A549 (cell line): ENCODE measurements around the gene CCDC167. TPM values are rescaled to one million over a fixed set of nuclear protein-coding genes. Genes with fewer than 3 reads are reported as not detected.
A peak's percentile ranks its signal among the peaks of the same experiment; 100 is the strongest.

Experiments
- ATAC-seq, 2 experiments: fragments of 200-7000 bp in 1 of 2; fragments of >200 bp in 1 of 2; cut with Nextera tagmentation in 1 of 2; cut with Tn5 transposase in 1 of 2; 3 replicates each; pipeline versions ENCODE4 v1.8.0 to v1.9.1; 2018 to 2020; ENCODE audit warnings: mild to moderate bottlenecking in 1 of 2, moderate library complexity in 1 of 2
- CTCF ChIA-PET: fragments of 300-600 bp; sonication (Branson Sonifier 250); formaldehyde crosslinking; extraction: SDS; loops from one replicate; lab custom pipeline; 2021; ENCODE audit warnings: antibody characterized with exemption, inconsistent platforms; lab: Yijun Ruan, JAX
- POLR2A ChIA-PET: fragments of 350-600 bp; formaldehyde crosslinking; extraction: SDS; loops from one replicate; lab custom pipeline; 2021; ENCODE audit warnings: antibody characterized with exemption, inconsistent platforms; lab: Yijun Ruan, JAX
- DNase-seq, 2 experiments: peaks; one replicate each; pipeline versions ENCODE4 v3.0.0 to v3.0.0-alpha.2; 2011 to 2016; ENCODE audit warnings: low read depth in 1 of 2, low spot score in 1 of 2
- FAIRE-seq: peaks from 2 replicates; lab custom pipeline; 2011; peaks lifted over from hg19 to GRCh38; lab: Jason Lieb, UNC
- H3K27ac ChIP-seq, 2 experiments: fragments of >200 bp; sonication (Bioruptor Twin); formaldehyde crosslinking; 3 replicates each; pipeline ENCODE4 v1.5.1; 2016 to 2017
- H3K4me1 ChIP-seq: fragments of >200 bp; sonication (Bioruptor Twin); formaldehyde crosslinking; 3 replicates; pipeline ENCODE4 v1.6.1; 2016
- H3K4me2 ChIP-seq: fragments of >200 bp; sonication (Bioruptor Twin); formaldehyde crosslinking; 3 replicates; pipeline ENCODE4 v1.6.1; 2016
- H3K4me3 ChIP-seq: fragments of >200 bp; sonication (Bioruptor Twin); formaldehyde crosslinking; 3 replicates; pipeline ENCODE4 v1.5.1; 2016
- H3K9me3 ChIP-seq: fragments of >200 bp; sonication (Bioruptor Twin); formaldehyde crosslinking; 3 replicates; pipeline ENCODE4 v1.6.1; 2016
- CBX8 ChIP-seq: fragments of 200-600 bp; sonication (generic); IDR thresholded peaks from 2 replicates; pipeline ENCODE4 v1.6.1; 2016
- CEBPB ChIP-seq, 2 experiments: fragments of >200 bp in 1 of 2; sonication (Bioruptor Twin) in 1 of 2; formaldehyde crosslinking in 1 of 2; IDR thresholded peaks; 2 replicates each; pipeline ENCODE4 v1.6.1; 2012 to 2016
- CHD4 ChIP-seq: fragments of 200-600 bp; sonication (generic); IDR thresholded peaks from 2 replicates; pipeline ENCODE4 v1.6.1; 2016; ENCODE audit warnings: antibody characterized with exemption, mild to moderate bottlenecking, borderline replicate concordance
- EHMT2 ChIP-seq: fragments of 200-600 bp; sonication (generic); IDR thresholded peaks from 2 replicates; pipeline ENCODE4 v1.6.1; 2016; ENCODE audit warnings: antibody characterized with exemption, low read depth, mild to moderate bottlenecking, moderate library complexity
- EP300 ChIP-seq, 2 experiments: fragments of >200 bp; sonication (Bioruptor Twin); formaldehyde crosslinking; IDR thresholded peaks; 2 replicates in 1 of 2; 3 replicates in 1 of 2; pipeline ENCODE4 v1.6.1; 2016 to 2017
- FOSB ChIP-seq: fragments of 250-450 bp; sonication (Bioruptor Pico); IDR thresholded peaks from 2 replicates; pipeline ENCODE4 v1.5.0; 2020; ENCODE audit warnings: mild to moderate bottlenecking, moderate library complexity
- JUN ChIP-seq, 2 experiments: fragments of >200 bp; sonication (Bioruptor Twin); formaldehyde crosslinking; IDR thresholded peaks; 2 replicates in 1 of 2; 3 replicates in 1 of 2; pipeline ENCODE4 v1.6.1; 2016 to 2017
- KDM5A ChIP-seq: fragments of 200-600 bp; sonication (generic); IDR thresholded peaks from 2 replicates; pipeline ENCODE4 v1.6.1; 2016; ENCODE audit warnings: antibody characterized with exemption, mild to moderate bottlenecking
- MAFK ChIP-seq: fragments of 450-650 bp; IDR thresholded peaks from 2 replicates; pipeline ENCODE4 v1.6.1; 2014; ENCODE audit not compliant: partially characterized antibody
- MYC ChIP-seq: IDR thresholded peaks from 2 replicates; pipeline ENCODE4 v1.6.1; 2012; ENCODE audit warnings: mild to moderate bottlenecking, inconsistent platforms, low read length, improper control_type of control experiment, borderline replicate concordance
- NPAS2 ChIP-seq: fragments of 250-450 bp; sonication (Bioruptor Pico); IDR thresholded peaks from 2 replicates; pipeline ENCODE4 v1.8.0; 2022; ENCODE audit warnings: mild to moderate bottlenecking, moderate library complexity, borderline replicate concordance
- NR3C1 ChIP-seq: fragments of >200 bp; sonication (Bioruptor Twin); formaldehyde crosslinking; IDR thresholded peaks from 3 replicates; pipeline ENCODE4 v1.6.1; 2017
- PHF8 ChIP-seq: fragments of 200-600 bp; sonication (generic); IDR thresholded peaks from 2 replicates; pipeline ENCODE4 v1.6.1; 2016; ENCODE audit warnings: low read depth, mild to moderate bottlenecking, antibody characterized with exemption, moderate library complexity, borderline replicate concordance
- POLR2A ChIP-seq: IDR thresholded peaks from 2 replicates; pipeline ENCODE4 v1.6.1; 2012; ENCODE audit warnings: mild to moderate bottlenecking, low read length
- RARB ChIP-seq: fragments of 250-450 bp; sonication (Bioruptor Pico); IDR thresholded peaks from 2 replicates; pipeline ENCODE4 v1.8.0; 2021; ENCODE audit warnings: mild to moderate bottlenecking, moderate library complexity
- RCOR1 ChIP-seq: fragments of 150-350 bp; IDR thresholded peaks from 2 replicates; pipeline ENCODE4 v1.6.1; 2014; ENCODE audit warnings: antibody characterized with exemption, low read length, low read depth
- RFX5 ChIP-seq: fragments of 450-650 bp; IDR thresholded peaks from 2 replicates; pipeline ENCODE4 v1.7.1; 2014; ENCODE audit warnings: antibody characterized with exemption, mild to moderate bottlenecking, moderate library complexity
- SMC3 ChIP-seq: fragments of >200 bp; sonication (Bioruptor Twin); formaldehyde crosslinking; IDR thresholded peaks from 3 replicates; pipeline ENCODE4 v1.6.1; 2018; ENCODE audit warnings: inconsistent platforms
- SREBF2 ChIP-seq: fragments of 450-650 bp; IDR thresholded peaks from 2 replicates; pipeline ENCODE4 v1.6.1; 2014; ENCODE audit warnings: mild to moderate bottlenecking, moderate library complexity
- TFCP2L1 ChIP-seq: fragments of 250-450 bp; sonication (Bioruptor Pico); IDR thresholded peaks from 2 replicates; pipeline ENCODE4 v1.5.0; 2021; ENCODE audit warnings: mild to moderate bottlenecking
- TP53 ChIP-seq: fragments of 250-450 bp; sonication (Bioruptor Pico); IDR thresholded peaks from 2 replicates; pipeline ENCODE4 v1.5.0; 2021; ENCODE audit warnings: mild to moderate bottlenecking, moderate library complexity
- ZFP36 ChIP-seq: fragments of 450-650 bp; IDR thresholded peaks from 2 replicates; pipeline ENCODE4 v1.6.1; 2014; ENCODE audit warnings: borderline replicate concordance; ENCODE audit not compliant: partially characterized antibody
- ZNF302 ChIP-seq: fragments of 250-450 bp; sonication (Bioruptor Pico); IDR thresholded peaks from 2 replicates; pipeline ENCODE4 v1.9.0; 2021; ENCODE audit warnings: inconsistent platforms, mild to moderate bottlenecking, moderate library complexity
- ZSCAN20 ChIP-seq: fragments of 250-450 bp; sonication (Bioruptor Pico); IDR thresholded peaks from 2 replicates; pipeline ENCODE4 v1.8.0; 2022; ENCODE audit warnings: mild to moderate bottlenecking, moderate library complexity
- WGBS: methylation state at CpG from one replicate; pipeline ENCODE4 v1.1.6; 2017; ENCODE audit errors: missing lambda C conversion rate; 5-methylcytosine and 5-hydroxymethylcytosine counted together
- polyA plus RNA-seq, 4 experiments: library from polyadenylated mRNA; depleted of rRNA in 3 of 4; stranded (reverse); fragments of >200 nt; fragmentation: RNase III in 1 of 4; extraction: RNeasy Plus Mini Kit Qiagen cat#74134 plus additional on column Dnase treatment in 1 of 4; gene quantifications; 2 replicates in 3 of 4; 3 replicates in 1 of 4; pipeline ENCODE4 v1.2.3, GENCODE V29; 2011 to 2017
- TF ChIP-seq, protein P1 (sequence below): IDR thresholded peaks from 2 replicates; pipeline ENCODE4 v1.6.1; 2012
- TF ChIP-seq, protein P2 (sequence below): IDR thresholded peaks from 2 replicates; pipeline ENCODE4 v1.6.1; 2012; ENCODE audit warnings: low read depth, borderline replicate concordance
- TF ChIP-seq, protein P3 (sequence below): fragments of >200 bp; sonication (Bioruptor Twin); formaldehyde crosslinking; IDR thresholded peaks from 2 replicates; pipeline ENCODE4 v1.6.1; 2016
- TF ChIP-seq, protein P4 (sequence below): fragments of 450-650 bp; IDR thresholded peaks from 2 replicates; pipeline ENCODE4 v1.6.1; 2014; ENCODE audit warnings: antibody characterized with exemption

CCDC167 gene
- polyA plus RNA-seq, 2 of the 4 experiments (the other 2 are of a cell fraction): 35.1 to 39.1 TPM

DNA sequence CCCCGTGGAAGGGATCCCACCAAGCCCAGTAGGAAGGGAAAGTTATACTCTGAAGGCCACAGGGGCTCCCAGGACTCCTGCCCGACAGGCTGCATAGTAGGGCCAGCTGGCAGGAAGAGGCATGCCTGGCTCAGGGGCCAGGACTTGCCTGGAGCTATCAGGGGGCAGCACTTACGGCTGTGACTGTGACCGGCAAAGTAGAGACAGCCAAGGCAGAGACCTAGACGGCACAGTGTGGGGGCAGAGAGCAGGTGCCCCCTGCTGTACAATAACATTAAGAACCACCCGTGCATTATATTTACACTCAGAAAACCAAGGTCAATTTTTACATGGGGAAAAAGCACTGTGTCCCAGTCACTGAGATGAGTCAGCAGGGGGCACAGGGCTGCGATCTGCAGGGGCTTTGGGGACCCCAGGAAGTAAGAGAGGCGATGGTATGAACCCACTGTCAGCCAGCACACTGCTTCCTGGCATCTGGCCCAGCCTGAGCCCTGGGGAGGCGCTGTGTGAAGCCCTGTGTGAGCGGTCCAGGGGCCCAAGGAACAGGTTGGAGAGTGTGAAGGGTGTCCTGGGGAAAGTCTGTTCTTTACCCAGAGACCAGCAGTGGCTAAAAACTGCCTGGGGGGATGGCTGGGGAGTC lies 9.9 kb downstream of the CCDC167 start:
- ATAC-seq (peak in 1 of 2 experiments; percentile 28; a peak in 3 of 6 replicates), DNase-seq (no peak), FAIRE-seq (no peak)
- H3K4me3 ChIP-seq: no peak overlapping the region
- no peak overlapping the region for H3K27ac ChIP-seq
- ChIA-PET CTCF (no interaction called here), POLR2A (no interaction called here)
- H3K4me2 ChIP-seq: no peak overlapping the region
- TF ChIP-seq TFCP2L1 (CRISPR knock-in tag): no peak
- TF ChIP-seq, protein P1, sequence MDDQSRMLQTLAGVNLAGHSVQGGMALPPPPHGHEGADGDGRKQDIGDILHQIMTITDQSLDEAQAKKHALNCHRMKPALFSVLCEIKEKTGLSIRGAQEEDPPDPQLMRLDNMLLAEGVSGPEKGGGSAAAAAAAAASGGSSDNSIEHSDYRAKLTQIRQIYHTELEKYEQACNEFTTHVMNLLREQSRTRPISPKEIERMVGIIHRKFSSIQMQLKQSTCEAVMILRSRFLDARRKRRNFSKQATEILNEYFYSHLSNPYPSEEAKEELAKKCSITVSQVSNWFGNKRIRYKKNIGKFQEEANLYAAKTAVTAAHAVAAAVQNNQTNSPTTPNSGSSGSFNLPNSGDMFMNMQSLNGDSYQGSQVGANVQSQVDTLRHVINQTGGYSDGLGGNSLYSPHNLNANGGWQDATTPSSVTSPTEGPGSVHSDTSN: no peak
- no peak for TF ChIP-seq ZFP36
- TF ChIP-seq FOSB (CRISPR knock-in tag): no peak
- no peaks in the 10 kb centered on the region for H3K9me3 ChIP-seq
- WGBS: 81% methylated on average over 10 of the region's 10 CpGs
- no peaks in the 10 kb centered on the region for H3K4me1 ChIP-seq

DNA sequence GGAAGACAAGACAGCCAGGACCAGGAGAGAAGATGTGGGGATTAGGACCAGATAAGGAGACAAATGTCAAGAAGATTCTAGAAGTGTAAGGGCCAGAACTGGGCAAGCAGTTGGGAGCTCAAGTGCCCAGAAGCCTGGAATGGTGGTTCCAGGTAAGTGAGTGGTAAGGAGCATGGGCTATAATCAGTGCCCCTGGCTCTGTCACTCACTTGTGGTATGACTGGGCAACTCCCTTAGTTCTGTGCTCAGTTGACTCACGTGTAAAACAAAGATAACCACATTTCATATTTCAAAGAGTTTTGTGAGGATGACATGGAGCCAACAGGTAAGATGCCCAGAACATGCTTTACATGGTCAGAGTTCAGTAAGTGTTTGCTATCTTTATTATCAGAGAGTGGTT lies 11.2 kb downstream of the CCDC167 start:
- no peak overlapping the region for H3K27ac ChIP-seq
- CTCF ChIA-PET: interaction anchor here (1.4 to 2.2 kb wide), 3 partner anchors 11 to 204 kb away, joined by 3 to 9 read pairs (median 4); no protein-coding TSS in a partner anchor
- DNase-seq (no peak), FAIRE-seq (no peak), ATAC-seq (no peak)
- POLR2A ChIA-PET: no interaction called here
- no peaks in the 10 kb centered on the region for H3K4me1 ChIP-seq
- H3K4me3 ChIP-seq: no peak overlapping the region
- TF ChIP-seq CHD4 (no peak), POLR2A (no peak), CBX8 (no peak), SMC3 (no peak), ZSCAN20 (no peak), KDM5A (no peak), TFCP2L1 (CRISPR knock-in tag) (no peak)
- TF ChIP-seq, protein P2, sequence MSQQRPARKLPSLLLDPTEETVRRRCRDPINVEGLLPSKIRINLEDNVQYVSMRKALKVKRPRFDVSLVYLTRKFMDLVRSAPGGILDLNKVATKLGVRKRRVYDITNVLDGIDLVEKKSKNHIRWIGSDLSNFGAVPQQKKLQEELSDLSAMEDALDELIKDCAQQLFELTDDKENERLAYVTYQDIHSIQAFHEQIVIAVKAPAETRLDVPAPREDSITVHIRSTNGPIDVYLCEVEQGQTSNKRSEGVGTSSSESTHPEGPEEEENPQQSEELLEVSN: no peak
- TF ChIP-seq, protein P3, sequence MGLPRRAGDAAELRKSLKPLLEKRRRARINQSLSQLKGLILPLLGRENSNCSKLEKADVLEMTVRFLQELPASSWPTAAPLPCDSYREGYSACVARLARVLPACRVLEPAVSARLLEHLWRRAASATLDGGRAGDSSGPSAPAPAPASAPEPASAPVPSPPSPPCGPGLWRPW: no peak
- no peaks in the 10 kb centered on the region for H3K9me3 ChIP-seq
- 80% methylated on average over 1 of the region's 1 CpG for whole genome bisulfite sequencing
- no peak overlapping the region for H3K4me2 ChIP-seq

DNA sequence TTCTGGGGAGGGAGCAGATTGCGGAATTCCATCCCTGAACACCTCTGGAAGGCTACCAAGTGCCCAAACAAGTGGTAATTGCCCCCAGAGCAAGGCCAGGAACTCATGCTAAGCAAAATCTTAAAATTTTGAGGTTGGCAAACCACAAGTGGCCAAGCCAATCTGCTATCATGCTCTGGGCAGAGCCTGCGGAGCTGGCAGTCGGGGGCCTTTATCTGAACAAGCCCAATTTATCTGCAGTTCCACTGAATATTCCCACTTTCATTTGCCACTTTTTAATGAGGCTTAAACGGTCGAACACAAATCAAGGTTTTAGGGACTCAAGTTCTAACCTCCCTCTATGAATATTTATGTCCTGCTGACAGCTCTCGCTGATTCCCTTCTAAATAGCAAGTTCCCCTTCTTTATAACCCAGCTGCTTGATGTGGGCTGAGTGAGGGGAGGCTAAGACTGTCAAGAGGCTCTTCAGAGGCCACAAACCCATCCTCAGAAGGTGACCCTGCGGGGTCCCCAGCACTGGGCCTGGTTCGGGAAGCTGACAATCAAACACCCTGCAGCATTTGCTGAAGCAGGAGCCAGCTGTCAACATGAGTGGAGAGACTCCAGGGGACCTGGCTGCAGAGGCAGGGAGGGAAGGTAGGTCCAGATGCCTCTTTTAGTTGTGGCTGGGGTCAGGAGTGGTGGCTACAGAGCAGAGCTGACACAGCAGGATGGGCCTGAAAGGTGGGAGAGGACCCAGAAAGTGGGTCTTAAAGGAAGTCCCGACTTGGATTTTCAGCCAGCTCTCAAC lies 11.9 kb downstream of the CCDC167 start:
- WGBS: 89% methylated on average over 9 of the region's 9 CpGs
- H3K27ac ChIP-seq: no peak overlapping the region
- no peaks in the 10 kb centered on the region for H3K9me3 ChIP-seq
- ChIA-PET CTCF (interaction anchor here (0.5 to 2.2 kb wide), 4 partner anchors 11 to 872 kb away, joined by 3 to 9 read pairs (median 4); no protein-coding TSS in a partner anchor), POLR2A (no interaction called here)
- no peak for FAIRE-seq
- no peak for DNase-seq
- no peak for ATAC-seq
- no peak overlapping the region for H3K4me2 ChIP-seq
- no peak for TF ChIP-seq NPAS2
- TF ChIP-seq RFX5: no peak
- TF ChIP-seq SREBF2: no peak
- no peak for TF ChIP-seq RCOR1
- no peak for TF ChIP-seq TP53 (CRISPR knock-in tag)
- no peak for TF ChIP-seq EP300 (IDR thresholded peaks at IDR 0.05)
- TF ChIP-seq MYC: no peak
- no peak for TF ChIP-seq CEBPB (IDR thresholded peaks at IDR 0.05)
- no peak for TF ChIP-seq MAFK
- TF ChIP-seq RARB: no peak
- TF ChIP-seq NR3C1: no peak
- no peak for TF ChIP-seq ZNF302 (CRISPR knock-in tag)
- TF ChIP-seq JUN (IDR thresholded peaks at IDR 0.05): no peak
- no peak for TF ChIP-seq PHF8
- TF ChIP-seq EHMT2: no peak
- no peak for TF ChIP-seq FOSB (CRISPR knock-in tag)
- TF ChIP-seq, protein P4, sequence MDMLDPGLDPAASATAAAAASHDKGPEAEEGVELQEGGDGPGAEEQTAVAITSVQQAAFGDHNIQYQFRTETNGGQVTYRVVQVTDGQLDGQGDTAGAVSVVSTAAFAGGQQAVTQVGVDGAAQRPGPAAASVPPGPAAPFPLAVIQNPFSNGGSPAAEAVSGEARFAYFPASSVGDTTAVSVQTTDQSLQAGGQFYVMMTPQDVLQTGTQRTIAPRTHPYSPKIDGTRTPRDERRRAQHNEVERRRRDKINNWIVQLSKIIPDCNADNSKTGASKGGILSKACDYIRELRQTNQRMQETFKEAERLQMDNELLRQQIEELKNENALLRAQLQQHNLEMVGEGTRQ: no peak
- no peak overlapping the region for H3K4me3 ChIP-seq
- no peaks in the 10 kb centered on the region for H3K4me1 ChIP-seq
